ENCODE results near the gene KRTAP4-7.

Gene KRTAP4-7

DNA sequence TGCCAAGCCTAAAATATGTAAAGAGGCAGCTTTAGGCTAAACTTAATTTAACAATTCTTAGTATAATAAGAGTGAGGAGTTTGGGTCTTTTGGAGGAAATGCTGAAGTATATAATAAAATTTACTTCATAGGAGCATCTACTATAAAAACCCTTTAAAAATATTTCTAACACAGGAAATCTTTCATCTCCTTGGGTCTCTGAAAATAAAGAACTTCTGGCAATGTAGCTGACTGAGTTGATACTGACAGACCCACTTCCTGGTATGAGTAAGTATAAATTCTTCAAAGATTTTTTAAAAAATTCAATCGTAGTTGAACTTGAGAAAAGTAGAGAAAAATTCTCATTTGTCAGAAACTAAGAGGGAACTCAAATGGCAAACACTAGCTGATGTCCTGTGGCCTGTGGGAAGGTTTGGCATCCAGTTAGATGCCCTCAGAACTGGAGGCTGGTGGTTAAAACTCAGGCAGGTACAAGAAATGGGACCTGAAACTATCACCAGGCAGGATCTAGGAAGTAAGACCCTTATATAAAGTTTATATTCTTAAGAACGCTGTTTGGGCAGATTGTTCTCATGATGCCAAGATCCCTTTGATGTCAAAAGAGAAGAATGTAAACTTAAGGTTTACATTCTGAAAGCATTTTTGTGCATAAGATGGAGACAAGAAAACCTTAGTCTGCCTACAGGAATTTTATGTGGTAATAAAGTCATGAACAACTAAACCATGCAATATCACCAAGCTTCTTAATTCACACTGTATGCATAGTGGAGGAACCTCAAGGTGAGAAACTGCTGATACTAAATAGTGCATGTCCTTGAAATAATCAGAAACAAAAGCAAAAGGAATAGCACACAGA is 50.2 kb downstream of the KRTAP4-7 start:
- no peak for DNase-seq
- in situ Hi-C loops (cut with HindIII; ENCODE audit: low pct_ligation_motif_present, low pct_unique_long_range_greater_than_20kb, low sequenced_read_pairs), result no loop called here
